SK-N-SH treated with all-trans-retinoic acid at 6 μM for 48 hours (cell line): ENCODE results near the gene RAB33A.
A peak's percentile ranks its signal among the peaks of the same experiment; 100 is the strongest.

ENCODE experiments used
- ATAC-seq: fragments of 200-7000 bp; cut with Tn5 transposase; 3 replicates; pipeline ENCODE4 v1.9.1; 2020; ENCODE audit warnings: mild to moderate bottlenecking, moderate library complexity
- ARNTL ChIP-seq: fragments of 450-650 bp; formaldehyde crosslinking; IDR thresholded peaks from 2 replicates; pipeline ENCODE4 v1.5.0; 2020; ENCODE audit warnings: low read depth, mild to moderate bottlenecking, moderate library complexity, borderline replicate concordance
- BACH2 ChIP-seq: fragments of 250-450 bp; sonication (Bioruptor Pico); IDR thresholded peaks from 2 replicates; pipeline ENCODE4 v1.9.0; 2021; ENCODE audit warnings: mild to moderate bottlenecking, borderline replicate concordance
- CREB5 ChIP-seq: fragments of 250-450 bp; sonication (Bioruptor Pico); IDR thresholded peaks from 2 replicates; pipeline ENCODE4 v1.5.1; 2020; ENCODE audit warnings: low read depth, mild to moderate bottlenecking, moderate library complexity
- CSDC2 ChIP-seq: fragments of 250-450 bp; sonication (Bioruptor Pico); IDR thresholded peaks from 2 replicates; pipeline ENCODE4 v1.5.0; 2020; ENCODE audit warnings: mild to moderate bottlenecking, moderate library complexity
- ISL1 ChIP-seq: fragments of 250-450 bp; sonication (Bioruptor Pico); IDR thresholded peaks from 2 replicates; pipeline ENCODE4 v2.1.2; 2022; ENCODE audit warnings: mild to moderate bottlenecking, moderate library complexity
- OSR1 ChIP-seq: fragments of 250-450 bp; sonication (Bioruptor Pico); IDR thresholded peaks from 2 replicates; pipeline ENCODE4 v1.8.0; 2022; ENCODE audit warnings: moderate library complexity, mild to moderate bottlenecking, inconsistent platforms
- POU6F1 ChIP-seq: fragments of 250-450 bp; sonication (Bioruptor Pico); IDR thresholded peaks from 2 replicates; pipeline ENCODE4 v1.8.0; 2021; ENCODE audit warnings: low read depth, mild to moderate bottlenecking, moderate library complexity, borderline replicate concordance
- PPARA ChIP-seq: fragments of 250-450 bp; sonication (Bioruptor Pico); IDR thresholded peaks from 2 replicates; pipeline ENCODE4 v1.5.0; 2020; ENCODE audit warnings: mild to moderate bottlenecking, borderline replicate concordance
- SNAI2 ChIP-seq: fragments of 250-450 bp; sonication (Bioruptor Pico); IDR thresholded peaks from 2 replicates; pipeline ENCODE4 v1.5.0; 2020; ENCODE audit warnings: mild to moderate bottlenecking, moderate library complexity
- TOX ChIP-seq: fragments of 250-450 bp; sonication (Bioruptor Pico); IDR thresholded peaks from 2 replicates; pipeline ENCODE4 v1.8.0; 2021; ENCODE audit warnings: mild to moderate bottlenecking, moderate library complexity, borderline replicate concordance
- ZC3H10 ChIP-seq: fragments of 250-450 bp; sonication (Bioruptor Pico); IDR thresholded peaks from 2 replicates; pipeline ENCODE4 v1.5.1; 2021; ENCODE audit warnings: mild to moderate bottlenecking, moderate library complexity
- ZFP3 ChIP-seq: fragments of 250-450 bp; sonication (Bioruptor Pico); IDR thresholded peaks from 2 replicates; pipeline ENCODE4 v1.5.0; 2020; ENCODE audit warnings: mild to moderate bottlenecking, moderate library complexity
- ZFP30 ChIP-seq: fragments of 450-650 bp; formaldehyde crosslinking; IDR thresholded peaks from 2 replicates; pipeline ENCODE4 v1.5.0; 2022; ENCODE audit warnings: mild to moderate bottlenecking, moderate library complexity
- ZNF70 ChIP-seq: fragments of 450-650 bp; formaldehyde crosslinking; IDR thresholded peaks from 2 replicates; pipeline ENCODE4 v1.5.0; 2020; ENCODE audit warnings: mild to moderate bottlenecking, moderate library complexity
- ZNF8 ChIP-seq: fragments of 450-650 bp; formaldehyde crosslinking; IDR thresholded peaks from 2 replicates; pipeline ENCODE4 v1.5.0; 2020; ENCODE audit warnings: mild to moderate bottlenecking, moderate library complexity
- TF ChIP-seq, protein P1 (sequence below): fragments of 250-450 bp; sonication (Bioruptor Pico); IDR thresholded peaks from 2 replicates; pipeline ENCODE4 v1.8.0; 2020; ENCODE audit warnings: mild to moderate bottlenecking, moderate library complexity, borderline replicate concordance

RAB33A gene

GRCh38 chrX:130166503-130166777 lies 5.3 kb upstream of the RAB33A start (continued):
- TF ChIP-seq, protein P1, sequence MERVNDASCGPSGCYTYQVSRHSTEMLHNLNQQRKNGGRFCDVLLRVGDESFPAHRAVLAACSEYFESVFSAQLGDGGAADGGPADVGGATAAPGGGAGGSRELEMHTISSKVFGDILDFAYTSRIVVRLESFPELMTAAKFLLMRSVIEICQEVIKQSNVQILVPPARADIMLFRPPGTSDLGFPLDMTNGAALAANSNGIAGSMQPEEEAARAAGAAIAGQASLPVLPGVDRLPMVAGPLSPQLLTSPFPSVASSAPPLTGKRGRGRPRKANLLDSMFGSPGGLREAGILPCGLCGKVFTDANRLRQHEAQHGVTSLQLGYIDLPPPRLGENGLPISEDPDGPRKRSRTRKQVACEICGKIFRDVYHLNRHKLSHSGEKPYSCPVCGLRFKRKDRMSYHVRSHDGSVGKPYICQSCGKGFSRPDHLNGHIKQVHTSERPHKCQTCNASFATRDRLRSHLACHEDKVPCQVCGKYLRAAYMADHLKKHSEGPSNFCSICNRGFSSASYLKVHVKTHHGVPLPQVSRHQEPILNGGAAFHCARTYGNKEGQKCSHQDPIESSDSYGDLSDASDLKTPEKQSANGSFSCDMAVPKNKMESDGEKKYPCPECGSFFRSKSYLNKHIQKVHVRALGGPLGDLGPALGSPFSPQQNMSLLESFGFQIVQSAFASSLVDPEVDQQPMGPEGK (CRISPR knock-in tag): no peak
- TF ChIP-seq, all 23 proteins: peak for 0

DNA sequence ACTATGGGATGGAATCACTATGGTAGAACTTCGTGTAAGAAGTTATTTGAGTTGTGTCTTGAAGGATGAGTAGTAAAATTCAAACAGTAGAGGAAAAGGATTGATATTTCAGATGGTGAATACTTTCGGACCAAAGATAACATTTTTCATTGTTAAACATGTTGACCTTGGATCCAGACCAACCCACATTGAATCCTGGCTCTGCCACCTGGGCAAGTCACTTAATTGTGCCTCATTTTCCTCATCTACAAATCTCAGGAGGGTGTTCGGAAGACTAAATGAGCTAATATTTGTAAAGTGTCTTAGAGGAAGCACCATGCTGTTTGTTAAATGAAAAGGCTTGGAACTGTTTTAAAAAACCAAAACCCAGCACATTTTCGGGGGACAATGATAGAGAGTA lies 4.7 kb upstream of the RAB33A start:
- TF ChIP-seq ZFP30 (CRISPR knock-in tag) (no peak), OSR1 (CRISPR knock-in tag) (no peak), ZNF8 (CRISPR knock-in tag) (no peak), TOX (CRISPR knock-in tag) (no peak)
- ATAC-seq: no peak

DNA sequence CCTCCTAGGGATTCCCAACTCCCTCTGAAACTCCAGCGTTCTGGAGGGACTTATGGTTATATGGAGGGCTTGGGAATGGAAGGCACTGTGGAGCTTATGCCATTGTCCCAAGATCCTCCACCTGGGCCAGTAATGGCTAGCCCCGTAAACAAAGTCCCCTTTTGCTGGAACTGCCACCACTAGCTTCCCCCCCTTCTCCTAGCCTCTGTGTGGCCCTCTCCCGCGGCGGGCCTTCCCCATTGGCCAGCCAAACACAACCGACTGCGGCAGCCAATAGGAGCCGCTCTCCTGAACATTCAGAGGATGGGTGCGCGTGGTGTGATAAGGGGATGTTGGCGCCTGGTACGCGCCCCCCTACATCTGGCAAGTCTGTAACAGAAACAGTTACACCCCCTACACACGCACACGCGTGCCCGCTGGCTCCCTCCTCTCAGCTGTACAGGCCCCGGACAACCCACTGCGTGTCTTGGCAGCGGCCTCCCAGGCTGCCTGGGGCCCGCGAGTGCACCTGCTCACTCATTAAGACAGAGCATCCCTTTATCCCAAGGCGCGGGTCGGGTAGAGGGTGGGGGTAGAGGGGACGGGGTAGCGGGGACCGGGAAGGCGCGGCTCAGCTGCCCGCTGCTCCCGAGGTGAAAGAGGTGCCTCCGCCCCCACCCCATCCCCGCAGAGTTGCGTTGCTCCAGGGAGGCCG lies 863 bp upstream of the RAB33A start:
- TF ChIP-seq SNAI2 (CRISPR knock-in tag) (peak; percentile 85; the same call in 1 of the 2 replicates), ZNF70 (CRISPR knock-in tag) (0 out of 2 replicates have a peak, but pooled peaks have one; percentile 20), ISL1 (CRISPR knock-in tag) (no peak), OSR1 (CRISPR knock-in tag) (no peak)
- ATAC-seq: peak; percentile 81

DNA sequence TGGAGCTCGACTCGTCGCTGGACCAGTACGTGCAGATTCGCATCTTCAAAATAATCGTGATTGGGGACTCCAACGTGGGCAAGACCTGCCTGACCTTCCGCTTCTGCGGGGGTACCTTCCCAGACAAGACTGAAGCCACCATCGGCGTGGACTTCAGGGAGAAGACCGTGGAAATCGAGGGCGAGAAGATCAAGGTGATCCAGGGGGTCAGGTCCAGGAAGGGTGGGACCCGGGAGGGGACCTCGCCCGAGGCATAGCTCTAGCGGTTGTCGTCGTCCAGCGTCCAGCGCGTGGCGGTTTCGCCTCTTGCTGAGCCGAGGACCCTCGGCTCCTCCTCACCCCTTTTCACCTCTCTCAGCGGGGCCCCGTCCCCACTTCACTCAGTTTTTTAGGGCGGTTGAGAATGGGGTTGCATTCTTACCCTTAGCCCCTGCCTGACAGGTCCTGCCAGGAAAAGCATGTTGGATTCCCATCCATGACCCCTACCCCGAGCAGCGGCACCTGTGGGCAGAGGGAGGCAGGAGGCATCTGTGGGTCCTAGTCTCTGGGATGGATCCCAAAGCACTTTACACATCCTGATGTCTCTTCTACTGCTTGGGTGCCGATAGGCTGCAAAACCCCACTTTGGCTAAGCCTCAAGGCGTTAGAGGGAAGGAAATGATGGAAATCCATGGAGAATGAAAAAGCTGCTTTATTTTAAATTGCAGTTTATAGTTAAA lies 524 bp downstream of the RAB33A start:
- peak; percentile 92 for TF ChIP-seq ZNF70 (CRISPR knock-in tag)
- TF ChIP-seq BACH2: no peak
- no peak for ATAC-seq

GRCh38 chrX:130173190-130173895 lies 1.6 kb downstream of the RAB33A start:
- no peak for TF ChIP-seq ZNF8 (CRISPR knock-in tag)
- TF ChIP-seq POU6F1: no peak
- TF ChIP-seq ISL1 (CRISPR knock-in tag): no peak
- TF ChIP-seq, protein P1 (CRISPR knock-in tag): no peak
- no peak for TF ChIP-seq CREB5 (CRISPR knock-in tag)
- no peak for TF ChIP-seq ZNF70 (CRISPR knock-in tag)
- TF ChIP-seq CSDC2 (CRISPR knock-in tag): no peak
- TF ChIP-seq ZFP3 (CRISPR knock-in tag): no peak
- TF ChIP-seq ARNTL: no peak
- TF ChIP-seq ZC3H10 (CRISPR knock-in tag): no peak
- no peak for TF ChIP-seq PPARA (CRISPR knock-in tag)
- TF ChIP-seq, all 23 proteins: peak for 0
- ATAC-seq: no peak
